Peyer's patch (tissue), 4 donors: ENCODE measurements around the gene ECM1.

Source experiments
- POLR2A ChIP-seq, 2 donors: fragments of 450-650 bp; IDR thresholded peaks; one replicate each; pipeline ENCODE4 v1.5.1; 2017; ENCODE audit warnings: antibody characterized with exemption in 2 of 2, mild to moderate bottlenecking in 2 of 2, moderate library complexity in 2 of 2
- TF ChIP-seq, protein P1 (sequence below), 6 experiments: fragments of 450-650 bp in 4 of 6; fragments of 200-600 bp in 2 of 6; sonication (generic) in 1 of 6; IDR thresholded peaks; one replicate each; pipeline ENCODE4 v1.5.1; 2017 to 2019; ENCODE audit warnings: antibody characterized with exemption in 6 of 6, mild to moderate bottlenecking in 3 of 6, moderate library complexity in 1 of 6

DNA sequence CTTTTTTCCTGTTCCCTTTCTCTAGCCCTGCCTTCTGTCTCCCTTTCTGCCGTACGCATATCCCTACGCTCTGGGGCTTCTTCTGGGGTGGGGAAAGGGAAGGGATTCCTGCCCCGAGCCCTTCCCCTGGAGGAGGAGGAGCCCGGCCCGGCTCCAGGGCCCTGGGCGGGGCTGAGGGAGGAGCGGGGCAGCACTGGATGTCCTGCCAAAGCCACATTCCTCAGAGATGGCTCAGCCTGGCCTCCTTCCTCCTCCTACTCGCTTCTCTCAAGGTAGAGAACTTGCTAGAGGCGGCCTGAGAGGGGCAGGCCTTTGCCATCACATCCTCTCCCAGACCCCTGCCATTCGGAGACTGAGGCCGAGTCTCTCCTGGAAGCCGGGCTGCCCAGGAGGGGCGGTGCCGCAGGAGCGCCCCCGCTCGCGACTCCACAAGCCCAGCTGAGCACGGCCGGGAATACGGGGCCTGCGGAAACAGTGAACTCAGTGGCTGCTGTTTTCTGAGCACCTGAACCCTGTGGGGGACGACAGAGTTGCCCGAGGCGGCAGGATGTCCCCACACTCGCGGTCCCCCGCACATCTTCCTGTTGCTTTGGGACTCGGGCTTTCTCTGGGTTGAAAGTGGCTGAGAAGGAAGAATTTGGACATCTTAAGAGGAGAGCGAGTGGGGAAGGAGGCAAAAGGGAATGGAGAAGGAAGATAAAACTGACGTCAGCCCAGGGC is 53.5 kb downstream of the ECM1 start:
- TF ChIP-seq, protein P1, sequence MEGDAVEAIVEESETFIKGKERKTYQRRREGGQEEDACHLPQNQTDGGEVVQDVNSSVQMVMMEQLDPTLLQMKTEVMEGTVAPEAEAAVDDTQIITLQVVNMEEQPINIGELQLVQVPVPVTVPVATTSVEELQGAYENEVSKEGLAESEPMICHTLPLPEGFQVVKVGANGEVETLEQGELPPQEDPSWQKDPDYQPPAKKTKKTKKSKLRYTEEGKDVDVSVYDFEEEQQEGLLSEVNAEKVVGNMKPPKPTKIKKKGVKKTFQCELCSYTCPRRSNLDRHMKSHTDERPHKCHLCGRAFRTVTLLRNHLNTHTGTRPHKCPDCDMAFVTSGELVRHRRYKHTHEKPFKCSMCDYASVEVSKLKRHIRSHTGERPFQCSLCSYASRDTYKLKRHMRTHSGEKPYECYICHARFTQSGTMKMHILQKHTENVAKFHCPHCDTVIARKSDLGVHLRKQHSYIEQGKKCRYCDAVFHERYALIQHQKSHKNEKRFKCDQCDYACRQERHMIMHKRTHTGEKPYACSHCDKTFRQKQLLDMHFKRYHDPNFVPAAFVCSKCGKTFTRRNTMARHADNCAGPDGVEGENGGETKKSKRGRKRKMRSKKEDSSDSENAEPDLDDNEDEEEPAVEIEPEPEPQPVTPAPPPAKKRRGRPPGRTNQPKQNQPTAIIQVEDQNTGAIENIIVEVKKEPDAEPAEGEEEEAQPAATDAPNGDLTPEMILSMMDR (IDR thresholded peaks at IDR 0.05) = peak in 1 of 6 experiments; percentile 17
- TF ChIP-seq POLR2A (IDR thresholded peaks at IDR 0.05) = peak; percentile 82 to 95
